Ovary (tissue), 3 donors: ENCODE results near the gene PRKCH.

ENCODE experiments used
- CTCF ChIP-seq, 3 donors: fragments of 450-650 bp in 2 of 3; fragments of 200-600 bp in 1 of 3; IDR thresholded peaks; one replicate each; pipeline versions ENCODE4 v1.5.1 to v1.8.0; 2016 to 2022; ENCODE audit warnings: antibody characterized with exemption in 3 of 3, mild to moderate bottlenecking in 1 of 3
- POLR2A ChIP-seq: fragments of 450-650 bp; IDR thresholded peaks from one replicate; pipeline ENCODE4 v1.6.1; 2017; ENCODE audit warnings: antibody characterized with exemption, mild to moderate bottlenecking, moderate library complexity
- donor health status: DM: no; HTN: no; CAD: no.

- no peak for TF ChIP-seq POLR2A
- TF ChIP-seq CTCF (IDR thresholded peaks at IDR 0.05) = no peak
These were observed 20.2 kb downstream of the PRKCH start for GRCh38 chr14:61341275-61342206.
